Measurements from ENCODE around the gene MAF.

The MAF gene

DNA sequence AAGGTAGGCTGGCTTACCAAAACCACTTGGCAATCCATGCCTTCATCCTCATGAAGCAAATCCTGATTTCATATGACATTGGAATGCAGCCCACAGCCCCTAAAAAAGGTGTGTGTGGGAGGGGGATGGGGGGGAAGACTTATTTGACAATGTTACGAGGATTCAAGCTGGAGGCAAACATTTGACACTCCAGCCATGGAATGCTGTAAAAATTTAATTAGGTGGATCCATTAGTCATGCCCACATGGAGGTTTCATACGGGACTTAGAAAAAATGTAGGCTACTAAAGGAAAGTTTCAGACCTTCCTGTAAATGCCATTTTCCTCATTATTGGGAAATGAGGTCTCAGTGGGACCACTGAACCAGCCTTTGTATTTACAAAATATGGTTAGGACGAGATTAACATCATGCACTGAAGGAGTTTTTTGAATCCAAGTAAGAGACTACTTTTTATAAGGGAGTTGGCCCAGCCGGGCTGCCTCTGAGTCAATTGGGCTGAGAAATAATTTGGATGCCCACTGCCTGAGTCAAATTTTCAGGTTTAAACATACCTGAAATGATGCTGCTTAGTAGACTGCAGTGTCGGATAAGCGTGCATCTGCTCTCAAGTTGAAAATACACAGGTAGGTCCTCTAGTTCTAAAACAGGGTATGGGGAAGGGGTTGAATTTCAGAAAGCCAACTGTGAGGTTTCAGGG lies 44.6 kb upstream of the MAF start:
- Histone ChIP-seq H3K4me3 (ENCODE audit: insufficient read depth in 1 of 2, low read depth in 1 of 2, low read length in 2 of 2) (no peak overlapping the region), H3K4ac (ENCODE audit: low read depth in 1 of 2, low read length in 2 of 2) (no peak overlapping the region), H3K27ac (ENCODE audit: low read length, poor library complexity, severe bottlenecking) (peak overlapping the region; percentile 33), H3K14ac (ENCODE audit: low read length in 2 of 2) (no peak overlapping the region), H2BK120ac (ENCODE audit: low read depth, low read length) (no peak overlapping the region), H3K9me3 (ENCODE audit: control insufficient read depth, low read length) (no peaks in the 10 kb centered on the region), H4K91ac (ENCODE audit: low read length) (no peak overlapping the region), H2AFZ (ENCODE audit: low read depth, low read length) (no peak overlapping the region), H3K18ac (ENCODE audit: low read depth in 1 of 2, low read length in 2 of 2) (no peak overlapping the region), H3K9ac (ENCODE audit: low read length) (no peak overlapping the region), H4K8ac (ENCODE audit: low read length) (no peak overlapping the region), H2BK12ac (ENCODE audit: low read length in 2 of 2) (no peak overlapping the region), H3K4me1 (ENCODE audit: control insufficient read depth, insufficient read depth, low read depth, low read length) (peaks cover 10% of the 10 kb centered on the region), H3K36me3 (ENCODE audit: control insufficient read depth in 1 of 2, insufficient read depth in 2 of 2, low read depth in 1 of 2, low read length in 2 of 2) (no peaks in the 10 kb centered on the region), H3K4me2 (ENCODE audit: low read length, poor library complexity, severe bottlenecking) (no peak overlapping the region), H2BK5ac (ENCODE audit: low read depth, low read length, poor library complexity, severe bottlenecking) (no peak overlapping the region), H3K23ac (ENCODE audit: low read length in 2 of 2) (no peak overlapping the region), H2BK15ac (ENCODE audit: low read depth, poor library complexity, severe bottlenecking) (no peak overlapping the region), H2AK5ac (ENCODE audit: low read length, severe bottlenecking) (peak overlapping the region; percentile 68), H3K79me1 (replicated peaks; ENCODE audit: low read length, poor library complexity, severe bottlenecking) (no peaks in the 10 kb centered on the region), H3K27me3 (ENCODE audit: control insufficient read depth in 1 of 2, insufficient read depth in 1 of 2, low read length in 2 of 2) (no peaks in the 10 kb centered on the region)
- 88% methylated on average over 6 of the region's 6 CpGs for WGBS
- no peak for DNase-seq

DNA sequence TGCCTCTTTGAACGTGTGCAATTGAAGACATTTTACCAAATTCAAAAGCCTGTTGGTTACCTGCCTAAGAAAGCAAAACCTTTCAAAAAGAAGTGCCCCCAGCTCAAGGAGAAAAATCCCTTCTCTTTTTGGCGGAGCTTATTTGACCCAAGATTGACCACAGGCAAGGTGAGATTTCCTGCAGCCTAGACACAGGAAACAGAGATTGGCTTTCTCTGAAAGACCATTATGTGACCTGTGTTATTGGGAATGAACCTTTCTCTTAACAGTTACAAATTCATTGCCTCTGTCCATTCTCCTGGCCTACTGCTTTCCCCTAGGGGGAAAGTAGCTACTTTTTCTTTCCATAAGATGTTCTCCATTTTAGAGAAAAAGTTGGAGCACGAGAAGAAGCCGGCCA lies 42.1 kb upstream of the MAF start:
- Histone ChIP-seq H3K18ac (ENCODE audit: low read depth in 1 of 2, low read length in 2 of 2) (no peak overlapping the region), H2BK120ac (ENCODE audit: low read depth, low read length) (no peak overlapping the region), H3K27me3 (ENCODE audit: control insufficient read depth in 1 of 2, insufficient read depth in 1 of 2, low read length in 2 of 2) (no peaks in the 10 kb centered on the region), H3K4ac (ENCODE audit: low read depth in 1 of 2, low read length in 2 of 2) (no peak overlapping the region), H2BK15ac (ENCODE audit: low read depth, poor library complexity, severe bottlenecking) (no peak overlapping the region), H3K14ac (ENCODE audit: low read length in 2 of 2) (no peak overlapping the region), H3K4me2 (ENCODE audit: low read length, poor library complexity, severe bottlenecking) (no peak overlapping the region), H3K9ac (ENCODE audit: low read length) (no peak overlapping the region), H3K79me1 (replicated peaks; ENCODE audit: low read length, poor library complexity, severe bottlenecking) (no peaks in the 10 kb centered on the region), H2AK5ac (ENCODE audit: low read length, severe bottlenecking) (peak overlapping the region; percentile 69), H3K4me3 (ENCODE audit: insufficient read depth in 1 of 2, low read depth in 1 of 2, low read length in 2 of 2) (no peak overlapping the region), H2BK5ac (ENCODE audit: low read depth, low read length, poor library complexity, severe bottlenecking) (no peak overlapping the region), H3K23ac (ENCODE audit: low read length in 2 of 2) (no peak overlapping the region), H2AFZ (ENCODE audit: low read depth, low read length) (no peak overlapping the region), H3K36me3 (ENCODE audit: control insufficient read depth in 1 of 2, insufficient read depth in 2 of 2, low read depth in 1 of 2, low read length in 2 of 2) (no peaks in the 10 kb centered on the region), H3K4me1 (ENCODE audit: control insufficient read depth, insufficient read depth, low read depth, low read length) (peaks cover 11% of the 10 kb centered on the region), H2BK12ac (ENCODE audit: low read length in 2 of 2) (no peak overlapping the region), H4K8ac (ENCODE audit: low read length) (no peak overlapping the region), H3K27ac (ENCODE audit: low read length, poor library complexity, severe bottlenecking) (no peak overlapping the region), H3K9me3 (ENCODE audit: control insufficient read depth, low read length) (no peaks in the 10 kb centered on the region), H4K91ac (ENCODE audit: low read length) (no peak overlapping the region)
- 69% methylated on average over 2 of the region's 4 CpGs for WGBS
- DNase-seq, result no peak

DNA sequence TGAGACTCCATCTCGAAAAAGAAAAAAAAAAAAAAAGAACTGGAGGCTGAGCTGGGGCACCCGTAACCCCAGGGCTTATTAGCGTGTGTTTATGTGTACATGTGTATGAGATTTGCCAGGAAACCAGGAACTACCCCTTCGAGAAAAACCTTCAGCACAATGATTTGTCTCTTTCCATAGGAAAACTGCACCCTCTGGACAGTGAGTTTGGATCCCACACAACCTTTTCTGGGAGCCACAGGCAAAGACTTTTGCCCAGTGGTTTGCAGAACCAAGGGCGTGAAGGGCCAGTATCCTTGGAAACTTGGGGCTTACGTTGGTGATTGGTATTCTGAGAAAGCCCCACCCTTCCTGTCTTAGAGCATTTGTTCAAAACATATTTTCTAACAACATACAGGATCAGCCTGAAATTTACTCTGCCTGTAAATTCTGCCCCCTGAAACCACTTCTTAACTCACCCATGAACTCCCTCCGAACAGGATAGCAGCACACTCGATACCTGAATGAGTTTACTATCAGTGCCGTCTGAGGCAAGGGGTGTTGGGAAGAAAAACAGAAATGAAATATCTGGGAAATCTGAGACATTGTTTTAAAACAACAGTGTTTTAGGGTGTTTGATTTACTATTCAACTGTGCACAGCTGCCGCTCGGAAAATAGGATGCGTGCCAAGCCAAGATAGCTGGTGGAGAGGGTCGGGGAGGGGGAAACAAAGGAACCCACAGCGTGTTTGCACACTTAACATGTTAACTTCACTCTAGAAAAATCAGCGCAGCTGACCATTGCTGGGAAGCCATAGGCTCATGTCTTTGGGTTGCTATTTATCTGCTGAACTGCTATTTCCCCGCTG lies 40.2 kb upstream of the MAF start:
- no peak overlapping the region for H4K91ac ChIP-seq (ENCODE audit: low read length)
- no peak overlapping the region for H4K8ac ChIP-seq (ENCODE audit: low read length)
- H2AFZ ChIP-seq (ENCODE audit: low read depth, low read length), result no peak overlapping the region
- no peak overlapping the region for H2BK15ac ChIP-seq (ENCODE audit: low read depth, poor library complexity, severe bottlenecking)
- H2AK5ac ChIP-seq (ENCODE audit: low read length, severe bottlenecking), result peak overlapping the region; percentile 76
- no peak overlapping the region for H3K27ac ChIP-seq (ENCODE audit: low read length, poor library complexity, severe bottlenecking)
- peak overlapping the region; percentile 81 for H3K9ac ChIP-seq (ENCODE audit: low read length)
- H2BK120ac ChIP-seq (ENCODE audit: low read depth, low read length), result no peak overlapping the region
- H3K79me1 ChIP-seq (replicated peaks; ENCODE audit: low read length, poor library complexity, severe bottlenecking), result no peaks in the 10 kb centered on the region
- DNase-seq, result no peak
- no peaks in the 10 kb centered on the region for H3K27me3 ChIP-seq (ENCODE audit: control insufficient read depth in 1 of 2, insufficient read depth in 1 of 2, low read length in 2 of 2)
- no peak overlapping the region for H3K18ac ChIP-seq (ENCODE audit: low read depth in 1 of 2, low read length in 2 of 2)
- no peak overlapping the region for H3K4me2 ChIP-seq (ENCODE audit: low read length, poor library complexity, severe bottlenecking)
- WGBS, result 89% methylated on average over 16 of the region's 16 CpGs
- H3K14ac ChIP-seq (ENCODE audit: low read length in 2 of 2), result no peak overlapping the region
- H2BK5ac ChIP-seq (ENCODE audit: low read depth, low read length, poor library complexity, severe bottlenecking), result no peak overlapping the region
- H3K9me3 ChIP-seq (ENCODE audit: control insufficient read depth, low read length), result no peaks in the 10 kb centered on the region
- peak overlapping the region in 1 of 2 experiments; percentile 7 for H3K4me3 ChIP-seq (ENCODE audit: insufficient read depth in 1 of 2, low read depth in 1 of 2, low read length in 2 of 2)
- H3K23ac ChIP-seq (ENCODE audit: low read length in 2 of 2), result no peak overlapping the region
- peaks cover 11% of the 10 kb centered on the region for H3K4me1 ChIP-seq (ENCODE audit: control insufficient read depth, insufficient read depth, low read depth, low read length)
- no peaks in the 10 kb centered on the region for H3K36me3 ChIP-seq (ENCODE audit: control insufficient read depth in 1 of 2, insufficient read depth in 2 of 2, low read depth in 1 of 2, low read length in 2 of 2)
- H2BK12ac ChIP-seq (ENCODE audit: low read length in 2 of 2), result no peak overlapping the region
- no peak overlapping the region for H3K4ac ChIP-seq (ENCODE audit: low read depth in 1 of 2, low read length in 2 of 2)

DNA sequence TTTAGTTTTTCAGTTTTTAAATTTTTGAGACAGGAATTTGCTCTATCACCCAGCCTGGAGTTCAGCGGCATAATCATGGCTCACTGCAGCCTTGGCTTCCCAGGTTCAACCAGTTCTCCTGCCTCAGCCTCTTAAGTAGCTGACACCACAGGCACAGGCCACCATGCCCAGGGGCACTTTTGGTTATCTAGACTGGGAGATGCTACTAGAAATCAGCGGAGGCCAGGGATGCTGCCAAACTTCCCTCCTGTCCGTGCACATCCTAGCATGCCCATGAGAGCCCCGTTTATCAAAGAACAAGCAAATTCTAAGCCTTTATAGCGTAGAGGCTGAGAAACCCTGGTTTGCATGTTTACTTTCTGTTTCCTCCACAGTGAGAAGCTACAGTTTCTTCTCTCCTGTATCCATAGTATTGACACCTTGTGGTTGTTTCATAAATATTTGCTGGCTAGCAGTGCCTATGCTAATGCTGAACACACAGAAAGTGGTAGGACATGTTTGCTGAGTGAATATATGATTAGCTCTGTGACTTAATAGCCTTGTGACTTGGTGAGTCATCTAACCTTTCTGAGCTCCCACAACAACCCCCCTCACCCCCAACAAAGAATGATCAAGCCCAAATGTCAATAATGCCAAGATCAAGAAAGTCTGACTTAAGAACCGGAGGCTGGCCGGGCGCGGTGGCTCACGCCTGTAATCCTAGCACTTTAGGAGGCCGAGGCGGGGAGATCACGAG lies 39.2 kb upstream of the MAF start:
- Histone ChIP-seq H3K9ac (ENCODE audit: low read length) (peak overlapping the region; percentile 20), H2BK5ac (ENCODE audit: low read depth, low read length, poor library complexity, severe bottlenecking) (no peak overlapping the region), H3K27ac (ENCODE audit: low read length, poor library complexity, severe bottlenecking) (no peak overlapping the region), H4K8ac (ENCODE audit: low read length) (no peak overlapping the region), H2BK12ac (ENCODE audit: low read length in 2 of 2) (no peak overlapping the region), H4K91ac (ENCODE audit: low read length) (no peak overlapping the region), H2AFZ (ENCODE audit: low read depth, low read length) (no peak overlapping the region), H2BK15ac (ENCODE audit: low read depth, poor library complexity, severe bottlenecking) (no peak overlapping the region), H3K18ac (ENCODE audit: low read depth in 1 of 2, low read length in 2 of 2) (no peak overlapping the region), H3K14ac (ENCODE audit: low read length in 2 of 2) (no peak overlapping the region), H3K4me1 (ENCODE audit: control insufficient read depth, insufficient read depth, low read depth, low read length) (peaks cover 11% of the 10 kb centered on the region), H2BK120ac (ENCODE audit: low read depth, low read length) (no peak overlapping the region), H3K79me1 (replicated peaks; ENCODE audit: low read length, poor library complexity, severe bottlenecking) (no peaks in the 10 kb centered on the region), H3K36me3 (ENCODE audit: control insufficient read depth in 1 of 2, insufficient read depth in 2 of 2, low read depth in 1 of 2, low read length in 2 of 2) (no peaks in the 10 kb centered on the region), H3K23ac (ENCODE audit: low read length in 2 of 2) (no peak overlapping the region), H2AK5ac (ENCODE audit: low read length, severe bottlenecking) (no peak overlapping the region), H3K4me3 (ENCODE audit: insufficient read depth in 1 of 2, low read depth in 1 of 2, low read length in 2 of 2) (no peak overlapping the region), H3K4ac (ENCODE audit: low read depth in 1 of 2, low read length in 2 of 2) (no peak overlapping the region), H3K27me3 (ENCODE audit: control insufficient read depth in 1 of 2, insufficient read depth in 1 of 2, low read length in 2 of 2) (no peaks in the 10 kb centered on the region), H3K4me2 (ENCODE audit: low read length, poor library complexity, severe bottlenecking) (no peak overlapping the region), H3K9me3 (ENCODE audit: control insufficient read depth, low read length) (no peaks in the 10 kb centered on the region)
- peak; percentile 16 for DNase-seq
- 95% methylated on average over 13 of the region's 13 CpGs for WGBS

Measured in mesenchymal stem cell (in vitro differentiated cells and primary cell).